CD4-positive, alpha-beta T cell treated with Interleukin-6 at 100 ng/mL for 8 hours (primary cell): Measurements from ENCODE around the gene CDHR2.

ENCODE experiments used
- DNase-seq: peaks from one replicate; pipeline ENCODE4 v3.0.0-alpha.2; 2020; ENCODE audit warnings: mixed read lengths, low spot score

The CDHR2 gene

GRCh38 chr5:176620333-176620981 lies 71.3 kb downstream of the CDHR2 start:
- no peak for DNase-seq

DNA sequence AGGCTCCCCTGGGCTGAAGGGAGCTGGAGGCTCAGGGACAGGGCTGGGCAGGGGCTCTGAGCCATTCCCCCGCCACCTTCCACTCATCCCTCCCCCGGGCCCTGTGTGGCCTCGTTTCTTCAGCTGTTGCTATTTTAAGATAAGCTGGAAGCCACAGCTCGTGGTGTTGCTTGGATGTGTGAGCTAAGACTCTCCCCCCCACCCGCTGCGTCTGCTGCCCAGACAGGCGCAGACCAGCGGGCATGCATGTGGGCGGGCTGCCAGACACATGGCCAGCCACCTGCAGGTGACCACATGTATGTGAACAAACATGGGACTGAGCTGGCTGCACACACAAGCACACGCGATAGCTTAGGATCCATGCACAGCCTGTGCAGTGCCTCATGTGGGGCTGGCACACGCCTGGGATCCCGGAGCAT lies 72.5 kb downstream of the CDHR2 start:
- DNase-seq, result no peak

DNA sequence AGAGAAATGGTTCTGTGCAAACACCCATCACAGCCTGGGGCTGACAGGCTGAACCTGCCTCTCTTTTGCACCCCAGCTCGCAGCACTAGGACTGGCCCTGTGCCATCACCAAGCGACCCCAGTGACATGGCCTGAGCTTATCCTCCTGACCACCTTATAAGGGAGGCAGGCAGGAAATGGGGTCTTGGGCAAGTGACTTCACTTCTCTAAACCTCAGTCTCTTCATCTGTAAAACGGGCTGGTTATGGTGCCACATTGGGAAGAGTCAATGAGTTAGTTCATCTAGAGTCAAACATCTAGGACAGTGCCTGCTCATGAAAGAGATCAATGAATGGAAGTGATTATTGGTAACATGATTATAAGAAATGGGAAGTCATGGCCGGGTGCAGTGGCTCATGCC lies 75.0 kb downstream of the CDHR2 start:
- DNase-seq, result no peak

DNA sequence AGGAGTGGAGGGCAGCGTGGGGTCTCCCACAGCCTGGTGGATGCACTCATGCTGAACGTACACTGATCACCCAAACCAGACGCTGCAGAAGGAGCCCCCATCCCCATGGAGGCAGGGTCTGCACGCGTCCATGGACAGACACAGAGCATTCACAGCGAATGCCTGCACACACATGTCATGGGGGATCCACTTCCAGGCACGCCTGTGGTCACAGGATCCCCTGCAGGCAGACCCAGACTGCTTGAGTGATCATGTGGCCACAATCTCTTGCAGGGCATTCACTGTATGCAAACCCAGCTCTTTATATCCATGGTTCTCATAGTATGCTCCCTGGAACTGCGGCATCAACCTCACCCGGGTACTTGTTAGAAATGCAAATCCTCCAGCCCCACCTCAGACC lies 75.8 kb downstream of the CDHR2 start:
- DNase-seq, result no peak

GRCh38 chr5:176625512-176625911 lies 76.4 kb downstream of the CDHR2 start:
- DNase-seq, result no peak

DNA sequence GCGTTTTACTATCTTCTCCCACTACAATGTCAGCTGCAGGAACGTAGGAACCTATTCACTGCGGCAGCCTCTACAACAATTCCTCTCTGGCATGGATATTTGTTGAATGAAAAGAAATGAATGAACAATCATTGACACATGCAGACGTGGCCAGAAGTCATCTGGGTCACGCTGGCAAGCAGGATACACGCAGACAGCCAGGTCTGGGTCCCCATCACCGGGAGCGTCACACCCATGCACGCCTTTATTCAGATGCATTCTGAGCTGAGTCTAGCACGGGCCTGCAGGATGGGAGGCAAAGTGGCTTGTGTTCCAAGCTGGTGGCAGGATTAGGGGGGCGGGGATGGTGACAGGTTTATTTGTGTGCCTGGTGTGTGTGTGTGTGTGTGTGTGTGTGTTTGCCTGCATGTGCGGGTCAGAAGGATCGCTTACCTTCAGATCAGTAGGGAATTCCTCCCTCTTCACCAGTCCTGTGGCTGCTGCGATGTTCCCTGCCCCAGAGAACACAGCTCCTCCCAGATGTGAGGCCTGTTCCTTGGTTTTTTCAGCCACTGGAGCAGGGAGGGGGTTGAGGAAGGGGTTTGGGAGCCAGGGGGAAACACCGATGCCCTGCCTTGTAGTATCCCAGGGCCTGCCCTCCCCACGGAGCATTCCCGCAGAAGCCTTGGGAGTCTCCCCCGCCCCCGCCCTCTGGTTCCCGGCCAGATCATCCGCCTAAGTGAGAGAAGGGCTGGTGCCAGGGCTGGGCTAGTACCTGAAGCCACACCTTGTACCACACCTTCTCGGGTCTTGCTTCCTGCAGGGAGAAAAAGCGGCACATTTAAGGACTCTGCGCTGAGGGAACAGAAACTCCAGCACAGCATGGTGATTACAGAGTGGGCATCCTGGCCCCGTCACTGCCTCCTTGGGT lies 77.1 kb downstream of the CDHR2 start:
- no peak for DNase-seq

GRCh38 chr5:176626876-176627236 lies 77.7 kb downstream of the CDHR2 start:
- no peak for DNase-seq

GRCh38 chr5:176627582-176627981 lies 78.4 kb downstream of the CDHR2 start:
- DNase-seq, result no peak

GRCh38 chr5:176628406-176629228 lies 79.5 kb downstream of the CDHR2 start:
- DNase-seq, result no peak

GRCh38 chr5:176629317-176629852 lies 80.2 kb downstream of the CDHR2 start:
- DNase-seq, result no peak

DNA sequence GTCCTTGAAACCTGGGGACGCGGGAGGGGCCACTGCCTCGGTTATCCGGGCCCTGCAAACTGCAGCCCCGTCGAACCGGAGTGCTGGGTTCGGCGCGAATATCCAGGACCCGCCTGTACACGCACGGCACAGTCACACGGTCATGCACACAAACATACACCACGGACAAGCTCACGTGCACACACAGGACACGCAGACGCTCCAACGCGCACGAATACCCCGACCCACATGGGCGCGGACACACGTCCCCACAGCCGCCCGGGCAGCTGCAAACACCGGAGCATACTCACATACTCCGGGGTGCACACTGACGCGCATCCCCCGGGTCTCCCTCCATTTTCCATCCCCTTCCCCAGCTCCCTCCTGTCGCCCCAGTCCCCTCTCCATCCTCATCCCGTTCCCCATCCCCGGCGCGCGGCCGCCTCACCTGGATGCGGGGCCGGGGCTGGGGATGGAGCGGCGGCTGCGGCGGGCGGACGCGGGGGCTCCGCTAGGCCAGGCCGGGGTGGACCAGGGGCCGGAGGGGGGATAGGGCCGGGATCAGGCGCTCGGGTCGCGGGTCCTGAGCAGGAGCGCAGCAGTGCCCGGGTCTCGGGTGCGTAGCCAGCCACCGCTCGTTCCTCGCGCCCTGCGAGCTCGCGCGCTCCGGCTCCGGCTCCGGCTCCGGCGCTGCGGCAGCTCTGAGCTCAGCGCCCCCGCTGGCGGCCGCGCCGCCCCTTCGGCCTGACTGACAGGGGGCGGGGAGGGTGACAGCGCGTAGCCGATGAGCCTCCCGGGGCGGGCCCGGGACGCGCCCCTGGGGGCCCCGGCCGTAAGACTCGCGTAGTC lies 80.9 kb downstream of the CDHR2 start, which contains the start of the genes EIF4E1B and SNCB:
TSS of gene EIF4E1B (plus strand) at position 823 of the 828 bp plus-strand sequence. CDS start 12,113 bp downstream, outside the sequence.
TSS of gene SNCB (minus strand) at position 682 of the 828 bp plus-strand sequence. CDS start 880 bp downstream, outside the sequence.
- no peak for DNase-seq

DNA sequence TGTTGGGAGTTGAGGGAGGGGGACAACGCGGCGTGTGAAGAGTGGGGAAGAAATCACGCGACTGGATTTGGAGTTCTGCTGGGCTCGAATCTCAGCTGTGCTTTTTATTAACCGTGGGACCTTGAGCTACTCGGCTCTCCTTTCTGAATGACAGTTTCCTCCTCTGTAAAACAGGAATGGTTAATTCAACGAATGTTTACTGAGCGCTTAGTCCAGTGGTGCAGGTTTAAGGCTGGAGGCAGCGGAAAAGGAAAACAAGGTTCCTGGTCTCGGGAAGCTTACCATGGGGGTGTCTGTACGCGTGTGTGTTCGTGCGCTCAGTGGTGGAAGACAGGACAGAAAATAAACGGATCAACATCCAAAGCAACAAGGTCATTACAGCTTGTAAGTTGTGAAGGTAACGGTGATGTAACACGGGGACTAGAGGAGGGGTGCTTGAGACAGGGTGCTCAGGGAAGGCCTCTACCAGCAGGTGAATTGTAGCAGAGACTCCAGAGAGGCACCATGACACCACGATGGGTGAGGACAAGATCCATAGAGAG lies 81.6 kb downstream of the CDHR2 start:
- no peak for DNase-seq

- DNase-seq, result no peak
Observed at GRCh38 chr5:176631383-176632200, 82.5 kb downstream of the CDHR2 start.

DNA sequence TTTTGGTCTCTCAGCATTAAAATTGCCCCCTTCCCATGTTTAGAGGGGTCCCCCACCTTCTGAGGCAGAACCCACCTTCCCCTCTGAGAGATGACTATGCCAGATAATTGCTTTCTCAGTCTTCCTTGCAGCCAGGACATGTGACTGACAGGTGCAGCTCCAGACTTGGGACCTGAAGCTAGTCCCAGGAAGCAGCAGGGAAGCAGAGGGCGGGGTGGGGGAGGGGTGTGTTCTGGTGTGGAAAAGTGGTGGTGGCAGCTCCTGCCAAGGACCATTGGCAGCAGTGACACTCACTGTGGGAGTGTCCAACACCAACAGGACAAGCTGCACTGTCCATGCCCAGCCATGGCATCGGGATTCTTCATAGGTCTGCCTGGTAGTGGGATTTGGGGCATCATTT lies 83.6 kb downstream of the CDHR2 start:
- no peak for DNase-seq

GRCh38 chr5:176633598-176633997 lies 84.5 kb downstream of the CDHR2 start:
- DNase-seq, result no peak

GRCh38 chr5:176636426-176636825 lies 87.3 kb downstream of the CDHR2 start:
- no peak for DNase-seq

DNA sequence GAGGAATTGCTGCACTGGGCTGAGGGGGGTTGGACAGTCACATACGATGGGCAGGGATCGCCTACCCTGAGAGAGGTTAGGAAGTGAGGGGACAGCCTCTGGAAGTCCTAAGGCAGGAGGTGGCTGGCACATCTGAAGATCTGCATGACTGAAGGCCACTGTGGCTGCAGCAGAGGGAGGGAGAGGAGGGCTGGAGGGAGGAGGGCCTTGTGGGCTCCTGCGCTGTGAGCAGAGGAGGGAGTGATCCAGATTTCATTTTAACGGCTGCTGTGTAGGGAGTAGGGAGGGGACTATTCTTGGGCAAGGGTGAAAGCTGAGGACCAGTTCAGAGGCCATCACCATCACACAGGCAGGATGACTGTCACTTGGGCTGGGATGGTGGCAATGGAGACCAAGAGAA lies 88.4 kb downstream of the CDHR2 start:
- DNase-seq, result no peak

- DNase-seq, result no peak
Observed at GRCh38 chr5:176638437-176638836, 89.3 kb downstream of the CDHR2 start.

- DNase-seq, result no peak
Observed at GRCh38 chr5:176639208-176639607, 90.1 kb downstream of the CDHR2 start.

DNA sequence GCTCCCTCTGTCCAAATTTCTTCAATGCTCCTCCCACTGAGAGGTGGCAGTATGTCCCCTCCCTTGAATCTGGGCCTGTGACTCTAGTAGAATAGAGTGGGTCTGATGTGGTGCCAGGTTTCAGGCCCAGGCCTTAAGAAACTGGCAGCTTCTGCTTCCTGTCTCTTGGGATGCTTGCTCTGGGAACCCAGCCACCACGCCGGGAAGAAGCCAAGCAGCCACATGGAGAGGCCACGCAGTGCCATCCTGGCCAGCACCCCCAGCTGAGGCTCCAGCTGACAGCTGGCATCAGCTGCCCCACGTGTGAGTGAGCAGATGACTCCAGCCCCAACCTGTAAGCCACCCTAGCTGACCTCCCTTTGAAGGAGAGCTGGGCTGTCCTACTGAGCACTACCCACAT lies 90.8 kb downstream of the CDHR2 start:
- DNase-seq, result no peak
